PC-3 (cell line): Measurements from ENCODE around the gene DIP2B. TPM values are rescaled to one million over a fixed set of nuclear protein-coding genes. Genes with fewer than 3 reads are reported as not detected.

Source experiments
- ATAC-seq: fragments of 200-7000 bp; cut with Tn5 transposase; 2 replicates; pipeline ENCODE4 v1.9.1; 2020; ENCODE audit warnings: mild to moderate bottlenecking, moderate library complexity
- BruUV-seq: library from RNA; stranded (reverse); fragments of 400-500 nt; replicated peaks from 2 replicates; lab custom pipeline; 2021; lab: Mats Ljungman, UMichigan
- CTCF ChIA-PET: fragments of 300-600 bp; sonication (Branson Sonifier 250); formaldehyde crosslinking; loops from one replicate; lab custom pipeline; 2022; ENCODE audit warnings: antibody characterized with exemption; lab: Charles Lee
- POLR2A ChIA-PET: fragments of 300-600 bp; sonication (Branson Sonifier 250); formaldehyde crosslinking; loops from one replicate; lab custom pipeline; 2022; ENCODE audit warnings: antibody characterized with exemption; ENCODE audit not compliant: unreplicated experiment; lab: Charles Lee
- DNase-seq: peaks from one replicate; pipeline ENCODE4 v3.0.0-alpha.2; 2015
- H2AFZ ChIP-seq: fragments of 300-600 bp; sonication (generic); 2 replicates; pipeline ENCODE4 v1.6.0; 2016; ENCODE audit warnings: antibody characterized with exemption, low read length
- H3F3A ChIP-seq: fragments of 300-600 bp; sonication (generic); one replicate; pipeline ENCODE4 v1.6.0; 2017; ENCODE audit warnings: antibody characterized with exemption, low read length, control low read depth, mild to moderate bottlenecking; ENCODE audit not compliant: unreplicated experiment
- H3K27ac ChIP-seq: fragments of 300-600 bp; sonication (generic); 2 replicates; pipeline ENCODE4 v1.5.1; 2016; ENCODE audit warnings: mild to moderate bottlenecking, low read length
- H3K27me3 ChIP-seq: fragments of 300-600 bp; sonication (generic); 2 replicates; pipeline ENCODE4 v1.6.1; 2016; ENCODE audit warnings: low read length, mixed read lengths
- H3K36me3 ChIP-seq: fragments of 300-600 bp; sonication (generic); 2 replicates; pipeline ENCODE4 v1.6.1; 2016; ENCODE audit warnings: low read depth, mixed run types, low read length, mixed read lengths
- H3K4me1 ChIP-seq: fragments of 300-600 bp; sonication (generic); 2 replicates; pipeline ENCODE4 v1.5.1; 2016; ENCODE audit warnings: low read length; ENCODE audit not compliant: insufficient read depth
- H3K4me2 ChIP-seq: fragments of 300-600 bp; sonication (generic); 2 replicates; pipeline ENCODE4 v1.6.0; 2016; ENCODE audit warnings: low read length
- H3K4me3 ChIP-seq: fragments of 300-600 bp; sonication (generic); 2 replicates; pipeline ENCODE4 v1.5.1; 2016; ENCODE audit warnings: mild to moderate bottlenecking, low read length, mixed read lengths
- H3K79me2 ChIP-seq: fragments of 300-600 bp; sonication (generic); 2 replicates; pipeline ENCODE4 v1.6.1; 2017; ENCODE audit warnings: low read length, mixed read lengths
- H3K9ac ChIP-seq: fragments of 300-600 bp; sonication (generic); 2 replicates; pipeline ENCODE4 v1.6.0; 2016; ENCODE audit warnings: mild to moderate bottlenecking, low read length
- H3K9me2 ChIP-seq: fragments of 300-600 bp; sonication (generic); replicated peaks from 2 replicates; pipeline ENCODE4 v1.6.1; 2016; ENCODE audit warnings: mixed run types, low read length, mixed read lengths
- H3K9me3 ChIP-seq: fragments of 300-600 bp; sonication (generic); 2 replicates; pipeline ENCODE4 v1.6.1; 2016; ENCODE audit warnings: low read length, mixed read lengths
- H4K20me1 ChIP-seq: fragments of 300-600 bp; sonication (generic); 2 replicates; pipeline ENCODE4 v1.6.1; 2016; ENCODE audit warnings: low read length, mixed read lengths
- EZH2 ChIP-seq: fragments of 300-600 bp; sonication (generic); IDR thresholded peaks from one replicate; pipeline ENCODE4 v1.6.1; 2017; ENCODE audit warnings: antibody characterized with exemption, mild to moderate bottlenecking, low read length; ENCODE audit not compliant: unreplicated experiment
- EZH2phosphoT487 ChIP-seq: fragments of 300-600 bp; sonication (generic); IDR thresholded peaks from 2 replicates; pipeline ENCODE4 v1.6.1; 2018; ENCODE audit warnings: mild to moderate bottlenecking, antibody characterized with exemption, low read length, borderline replicate concordance
- intact Hi-C: fragments of 100-400 bp; cut with micrococcal nuclease; formaldehyde crosslinking; loops from 2 replicates; pipeline ENCODE4 v1.9.0; 2023
- total RNA-seq: library from RNA; depleted of rRNA; stranded (reverse); fragments of >200 nt; gene quantifications from 2 replicates; pipeline ENCODE4 v1.2.3, GENCODE V29; 2014
- TF ChIP-seq, protein P1 (sequence below): fragments of 300-600 bp; sonication (generic); conservative IDR thresholded peaks from 2 replicates; pipeline ENCODE4 v1.5.1; 2017; ENCODE audit warnings: antibody characterized with exemption, low read depth, mild to moderate bottlenecking, low read length

DIP2B gene
- total RNA-seq, 1 experiment from 2014 or later: 36.3 TPM

DNA sequence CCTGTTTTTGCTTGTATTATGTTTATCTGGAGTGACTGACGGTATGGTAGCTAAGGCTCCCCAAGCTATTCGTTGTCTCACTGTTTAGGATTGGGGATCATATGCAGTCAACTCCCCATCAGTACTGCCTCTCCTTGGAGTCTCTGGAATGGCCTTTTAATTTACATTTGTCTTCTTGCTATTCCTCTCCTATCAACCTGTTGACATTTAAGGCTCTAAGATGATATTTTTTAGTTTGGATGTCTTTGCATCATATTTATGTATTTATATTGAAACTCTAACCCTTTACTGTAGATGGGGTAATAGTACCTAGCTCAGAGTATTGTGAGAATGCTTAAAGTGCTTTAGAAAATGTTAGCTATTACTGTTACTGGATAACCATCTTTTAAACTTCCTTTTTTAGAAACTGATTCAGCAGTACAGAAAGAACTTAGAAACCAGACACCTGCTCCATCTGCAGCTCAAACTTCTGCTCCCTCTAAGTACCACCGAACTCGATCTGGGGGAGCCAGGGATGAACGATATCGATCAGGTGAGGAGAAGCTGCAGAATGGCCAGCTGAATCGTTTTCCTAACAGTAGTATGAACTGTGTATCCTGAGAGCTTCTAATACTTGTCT is 135.6 kb downstream of the DIP2B start:
- ATAC-seq (no peak), DNase-seq (no peak)
- intact Hi-C loops: no loop called here

DNA sequence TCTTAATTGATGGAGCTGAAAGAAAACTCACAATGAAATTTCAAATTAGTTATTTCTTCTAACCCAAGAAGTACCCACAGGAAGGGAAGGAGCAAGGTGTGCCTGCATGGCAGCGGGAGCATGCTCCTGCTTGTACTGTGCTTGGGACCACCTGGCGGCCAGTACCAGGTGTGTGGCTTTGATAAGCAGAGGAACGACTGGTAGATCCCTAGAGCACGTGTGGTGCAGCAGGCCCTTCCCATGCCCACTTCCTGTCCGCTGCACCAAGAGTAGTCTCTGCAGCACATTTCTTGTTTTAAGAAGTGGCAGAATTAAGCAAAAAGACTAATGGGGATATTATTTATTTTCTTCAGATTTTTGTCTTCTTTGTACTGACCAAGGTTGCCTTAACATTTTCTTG is 136.8 kb downstream of the DIP2B start:
- Histone ChIP-seq H4K20me1 (no peaks in the 10 kb centered on the region), H3K4me1 (peaks cover 54% of the 10 kb centered on the region), H3K27me3 (no peaks in the 10 kb centered on the region), H3K4me3 (peak overlapping the region; percentile 2; the same call in 1 of the 2 replicates), H3K27ac (peak overlapping the region; percentile 78), H3K36me3 (peaks cover 10% of the 10 kb centered on the region; the same call in 1 of the 2 replicates), H3K79me2 (peaks cover 38% of the 10 kb centered on the region), H3K4me2 (peak overlapping the region; percentile 60), H3K9me2 (no peaks in the 10 kb centered on the region), H3K9ac (peak overlapping the region; percentile 6; the same call in 1 of the 2 replicates), H2AFZ (no peak overlapping the region), H3F3A (peaks cover 6% of the 10 kb centered on the region), H3K9me3 (no peaks in the 10 kb centered on the region)
- ATAC-seq (no peak), DNase-seq (no peak)
- intact Hi-C loops: no loop called here
- ChIA-PET CTCF (interaction anchor here (0.6 kb wide), 1 partner anchor 11 kb away, joined by 3 read pairs; no protein-coding TSS in a partner anchor), POLR2A (no interaction called here)
- BruUV-seq: no TSS peak
- no peak for TF ChIP-seq EZH2phosphoT487
- no peak for TF ChIP-seq EZH2
- TF ChIP-seq, protein P1, sequence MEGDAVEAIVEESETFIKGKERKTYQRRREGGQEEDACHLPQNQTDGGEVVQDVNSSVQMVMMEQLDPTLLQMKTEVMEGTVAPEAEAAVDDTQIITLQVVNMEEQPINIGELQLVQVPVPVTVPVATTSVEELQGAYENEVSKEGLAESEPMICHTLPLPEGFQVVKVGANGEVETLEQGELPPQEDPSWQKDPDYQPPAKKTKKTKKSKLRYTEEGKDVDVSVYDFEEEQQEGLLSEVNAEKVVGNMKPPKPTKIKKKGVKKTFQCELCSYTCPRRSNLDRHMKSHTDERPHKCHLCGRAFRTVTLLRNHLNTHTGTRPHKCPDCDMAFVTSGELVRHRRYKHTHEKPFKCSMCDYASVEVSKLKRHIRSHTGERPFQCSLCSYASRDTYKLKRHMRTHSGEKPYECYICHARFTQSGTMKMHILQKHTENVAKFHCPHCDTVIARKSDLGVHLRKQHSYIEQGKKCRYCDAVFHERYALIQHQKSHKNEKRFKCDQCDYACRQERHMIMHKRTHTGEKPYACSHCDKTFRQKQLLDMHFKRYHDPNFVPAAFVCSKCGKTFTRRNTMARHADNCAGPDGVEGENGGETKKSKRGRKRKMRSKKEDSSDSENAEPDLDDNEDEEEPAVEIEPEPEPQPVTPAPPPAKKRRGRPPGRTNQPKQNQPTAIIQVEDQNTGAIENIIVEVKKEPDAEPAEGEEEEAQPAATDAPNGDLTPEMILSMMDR: no peak

More for the DNA sequence above, 135.6 kb downstream of the DIP2B start:
- Histone ChIP-seq H4K20me1 (no peaks in the 10 kb centered on the region), H3F3A (peaks cover 6% of the 10 kb centered on the region), H3K79me2 (peaks cover 38% of the 10 kb centered on the region), H3K9ac (peak overlapping the region; percentile 16; the same call in 1 of the 2 replicates), H3K9me2 (no peaks in the 10 kb centered on the region), H3K27ac (peak overlapping the region; percentile 78), H3K4me2 (peak overlapping the region; percentile 62), H3K9me3 (no peaks in the 10 kb centered on the region), H2AFZ (no peak overlapping the region), H3K4me1 (peaks cover 54% of the 10 kb centered on the region), H3K27me3 (no peaks in the 10 kb centered on the region), H3K36me3 (peaks cover 10% of the 10 kb centered on the region; the same call in 1 of the 2 replicates), H3K4me3 (no peak overlapping the region)
- CTCF ChIA-PET: interaction anchor here (0.8 kb wide), 1 partner anchor 135 kb away, joined by 5 read pairs; the partner anchor contains the start of gene DIP2B
- BruUV-seq: no TSS peak
- TF ChIP-seq, protein P1: no peak
- no peak for TF ChIP-seq EZH2
- no peak for TF ChIP-seq EZH2phosphoT487
- POLR2A ChIA-PET: no interaction called here

DNA sequence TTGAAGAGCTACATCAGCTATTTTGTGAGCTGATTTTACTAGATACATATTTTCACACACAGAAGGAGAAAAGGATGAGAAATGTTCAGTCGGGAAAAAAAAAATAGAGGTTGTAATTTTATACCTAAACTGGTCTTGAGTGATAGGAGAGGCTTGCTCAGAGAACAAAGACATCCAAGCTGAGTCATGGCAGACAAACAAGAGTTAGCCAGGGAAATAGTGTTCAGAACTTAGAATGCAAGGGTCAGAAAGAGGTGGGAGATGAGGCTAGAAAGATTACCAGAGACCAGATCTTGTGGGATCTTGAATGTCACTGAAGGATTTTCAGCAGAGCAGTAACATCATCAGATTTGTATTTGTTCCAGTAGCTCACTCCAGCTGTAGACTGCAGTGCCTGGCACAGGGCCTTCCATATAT is 137.3 kb downstream of the DIP2B start:
- Histone ChIP-seq H3K9ac (peak overlapping the region; percentile 6; the same call in 1 of the 2 replicates), H3F3A (peaks cover 6% of the 10 kb centered on the region), H3K4me2 (peak overlapping the region; percentile 60), H4K20me1 (no peaks in the 10 kb centered on the region), H3K27ac (peak overlapping the region; percentile 78), H3K36me3 (peaks cover 10% of the 10 kb centered on the region; the same call in 1 of the 2 replicates), H3K79me2 (peaks cover 38% of the 10 kb centered on the region), H2AFZ (no peak overlapping the region), H3K9me3 (no peaks in the 10 kb centered on the region), H3K4me1 (peaks cover 59% of the 10 kb centered on the region), H3K27me3 (no peaks in the 10 kb centered on the region), H3K9me2 (no peaks in the 10 kb centered on the region), H3K4me3 (peak overlapping the region; percentile 2; the same call in 1 of the 2 replicates)
- ChIA-PET POLR2A (interaction anchor here (0.6 kb wide), 1 partner anchor 243 kb away, joined by 3 read pairs; no protein-coding TSS in a partner anchor), CTCF (interaction anchor here (0.6 to 1.1 kb wide), 2 partner anchors 10 to 137 kb away, joined by 3 to 4 read pairs; partner anchors contain the start of gene DIP2B)
- ATAC-seq (peak; percentile 72), DNase-seq (peak; percentile 79)
- TF ChIP-seq, protein P1: no peak
- TF ChIP-seq EZH2phosphoT487: no peak
- no peak for TF ChIP-seq EZH2
- intact Hi-C loops: no loop called here
- BruUV-seq: TSS peak; percentile 10
